Nucleus accumbens (tissue), 56 donors: Measurements from ENCODE around the gene PMVK.

ENCODE experiments used
- DNase-seq, 56 donors: peaks; one replicate each; lab custom pipeline; 2025; lab: John Stamatoyannopoulos, UW

Gene PMVK

DNA sequence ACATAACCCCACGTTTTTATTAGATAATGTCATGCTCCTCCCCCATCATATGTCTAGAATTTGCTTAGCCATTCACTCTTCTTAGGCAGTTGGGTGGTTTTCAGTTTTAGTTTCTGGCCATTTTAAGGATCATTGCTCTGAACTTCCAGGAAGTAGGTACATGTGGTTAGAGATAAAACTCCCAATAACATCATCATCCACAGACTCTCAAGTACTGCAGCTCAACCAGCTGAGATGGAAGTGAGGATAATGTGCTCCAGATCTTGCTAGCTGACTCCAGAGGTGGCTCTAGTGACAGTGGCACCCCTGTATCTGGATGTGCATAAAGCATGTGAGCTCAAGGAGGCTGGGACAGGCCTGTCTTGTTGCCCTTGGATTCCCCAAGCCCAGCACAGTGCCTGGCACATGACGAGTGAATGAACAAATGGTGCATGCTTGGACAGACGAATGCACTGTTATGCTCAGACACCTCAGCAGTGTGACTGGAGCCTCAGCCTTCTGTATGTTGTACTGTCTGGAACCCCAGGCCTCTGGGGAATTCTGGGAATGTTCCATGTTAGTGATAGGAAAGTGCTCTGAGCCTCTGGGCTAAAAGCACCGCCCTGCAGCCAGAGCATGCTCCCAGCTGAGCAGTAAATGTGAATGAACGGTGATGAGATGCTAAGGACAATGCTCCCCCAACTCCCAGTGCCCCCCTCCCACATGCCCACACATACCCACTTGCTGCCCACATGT lies 50.1 kb downstream of the PMVK start:
- no peak for DNase-seq

DNA sequence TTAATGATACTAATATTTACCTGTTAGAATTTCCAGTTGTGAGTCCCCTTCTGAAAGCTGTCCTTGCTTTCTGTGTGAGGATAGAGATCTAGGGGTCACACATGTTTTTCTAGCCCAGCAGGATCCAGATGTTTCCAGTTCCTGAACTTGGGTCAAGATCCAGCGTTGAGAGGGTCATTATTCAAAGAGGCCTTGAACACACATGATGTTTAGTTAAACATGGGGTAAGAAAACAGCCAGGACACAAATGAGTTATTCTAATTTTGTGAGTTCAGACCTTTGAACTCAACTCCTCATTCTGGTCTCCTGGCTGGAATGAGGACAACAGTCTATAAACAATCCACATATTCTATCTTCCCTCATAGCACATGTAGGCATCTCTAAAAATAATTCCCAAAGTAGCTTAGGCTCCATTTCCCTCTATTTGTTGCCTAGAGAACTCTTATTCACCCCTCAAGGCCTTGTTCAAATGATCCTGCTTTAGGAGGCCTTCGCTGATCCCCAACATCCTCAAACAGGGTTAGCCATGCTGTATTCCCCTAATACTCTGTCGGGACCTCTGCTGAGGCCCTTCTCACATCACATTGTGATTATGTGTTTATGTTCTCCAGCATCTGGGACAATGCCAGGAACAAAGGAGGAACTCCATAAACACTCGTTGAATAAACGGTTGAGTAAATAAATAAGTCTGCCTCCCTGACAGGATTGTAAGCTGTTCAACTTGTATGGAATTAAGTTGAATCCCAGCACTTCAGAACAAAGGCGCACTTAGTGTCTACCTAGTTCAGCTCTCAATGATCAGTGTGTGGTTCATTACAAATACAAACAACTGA lies 51.4 kb downstream of the PMVK start:
- DNase-seq, result no peak

DNA sequence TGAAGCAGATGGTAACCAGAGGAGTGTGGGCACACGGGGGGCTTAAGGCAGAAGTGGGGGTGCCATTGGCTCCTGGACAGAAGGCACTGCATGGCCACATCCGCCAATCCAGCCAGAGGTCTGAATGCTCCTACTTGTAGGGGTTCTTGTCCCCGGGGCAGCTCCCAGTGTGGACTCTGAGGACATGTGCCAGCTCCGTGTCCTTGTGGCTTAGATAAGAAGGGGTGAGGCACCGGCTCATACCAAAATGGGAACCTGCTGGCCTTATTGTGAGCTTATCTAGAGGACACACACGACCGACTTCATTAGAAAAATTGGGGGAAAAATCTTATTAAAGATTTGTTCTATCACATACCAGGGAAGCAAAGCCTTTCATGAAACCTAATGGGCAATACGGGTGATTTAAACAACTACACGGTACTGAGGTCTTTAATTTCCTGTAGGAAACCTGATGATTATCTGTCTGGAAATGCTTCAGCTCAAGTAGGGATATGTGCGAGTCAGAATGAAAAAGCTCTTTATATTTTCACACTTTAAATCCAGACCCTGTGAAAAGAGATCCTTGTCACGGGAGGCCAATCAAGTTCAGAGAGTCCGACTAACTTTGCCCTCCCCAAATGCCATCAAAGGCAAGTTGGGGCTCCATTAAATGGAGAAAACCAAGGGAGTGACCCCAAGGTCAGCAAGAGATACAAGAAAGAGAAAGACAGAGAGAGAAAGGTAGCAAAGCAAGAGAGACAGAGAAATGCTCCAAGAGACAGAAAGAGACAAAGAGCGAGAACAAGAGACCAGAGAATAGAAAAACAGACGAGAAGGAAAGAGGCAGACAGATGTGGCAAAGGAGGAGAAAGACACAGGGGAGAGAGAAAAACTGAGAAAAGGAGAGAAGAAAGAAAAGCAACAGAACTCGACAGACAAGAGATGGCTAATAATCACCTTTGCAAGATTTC lies 52.3 kb downstream of the PMVK start:
- no peak for DNase-seq

DNA sequence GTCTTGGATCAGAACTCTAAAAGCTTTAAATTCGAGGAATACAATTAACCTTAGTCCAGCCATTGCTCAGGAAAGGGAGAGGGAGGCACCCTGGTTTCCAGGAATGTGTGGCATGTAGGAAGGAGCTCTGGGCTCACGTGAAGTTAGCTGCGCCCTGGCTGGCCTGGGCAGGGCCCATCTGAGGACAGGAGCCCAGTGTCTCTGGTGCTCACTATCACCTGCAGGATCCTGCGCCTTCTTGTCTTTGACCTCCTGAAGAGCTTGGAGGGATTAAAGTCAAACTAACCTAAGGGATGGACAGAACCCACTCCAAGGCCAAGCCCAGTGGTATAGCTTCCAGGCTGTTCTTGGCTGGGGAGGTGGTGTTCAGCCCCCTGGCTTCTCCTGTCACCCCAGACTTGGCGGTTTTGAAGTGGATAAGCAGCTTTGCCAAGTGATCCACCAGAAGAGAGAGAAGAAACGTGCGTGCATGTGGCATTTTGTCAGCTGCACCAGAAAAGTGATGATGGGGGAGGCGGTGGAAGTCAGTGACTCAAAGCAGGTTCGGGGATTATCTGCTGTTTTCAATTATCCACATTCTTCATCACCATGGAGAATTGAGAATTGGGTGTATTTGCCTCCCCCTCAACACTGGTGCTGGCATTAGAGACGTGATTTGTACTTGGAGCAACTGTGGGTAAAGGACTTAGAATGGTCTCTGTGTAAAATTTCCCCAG lies 54.5 kb downstream of the PMVK start:
- DNase-seq, result peak in 11 of 56 donors; percentile 11 to 45 (median 36)

DNA sequence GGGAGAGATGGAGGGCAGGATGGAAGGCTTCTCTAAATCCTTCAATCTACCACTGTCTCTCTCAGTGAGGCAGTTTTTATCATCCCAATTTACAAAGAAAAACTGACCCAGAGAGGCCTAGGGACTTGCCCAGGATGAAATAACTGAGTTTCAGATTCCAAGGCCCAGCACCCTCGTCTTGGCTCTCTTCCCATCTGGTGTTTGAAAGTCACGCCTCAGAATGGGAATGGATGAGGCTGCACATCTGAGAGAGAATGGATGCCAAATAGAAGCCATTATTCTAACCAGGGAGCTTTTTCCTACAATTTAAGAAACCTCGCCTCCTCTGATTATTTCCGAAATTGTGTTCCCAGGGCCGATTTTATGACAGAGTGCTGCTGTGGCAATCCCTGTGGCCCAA lies 55.8 kb downstream of the PMVK start:
- DNase-seq, result no peak

DNA sequence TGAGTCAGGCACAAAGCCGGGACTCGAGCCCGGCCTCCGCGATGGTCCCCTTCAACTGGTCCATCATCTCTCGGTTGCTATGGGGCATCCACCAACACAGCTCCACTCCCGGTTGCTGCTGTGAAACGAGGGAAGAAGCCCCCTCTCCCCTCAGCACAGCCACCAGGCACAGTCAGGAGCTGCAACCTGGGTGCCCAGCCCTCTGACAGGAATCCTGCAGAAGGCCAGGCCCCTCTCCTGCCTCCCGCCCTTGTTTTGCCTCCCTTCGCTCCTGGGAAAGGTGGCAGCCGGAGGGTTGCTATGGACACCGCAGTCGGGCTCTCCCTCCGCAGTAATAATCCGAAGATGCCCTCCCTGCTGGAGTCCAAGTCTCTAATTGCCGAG lies 57.5 kb downstream of the PMVK start:
- DNase-seq, result no peak

DNA sequence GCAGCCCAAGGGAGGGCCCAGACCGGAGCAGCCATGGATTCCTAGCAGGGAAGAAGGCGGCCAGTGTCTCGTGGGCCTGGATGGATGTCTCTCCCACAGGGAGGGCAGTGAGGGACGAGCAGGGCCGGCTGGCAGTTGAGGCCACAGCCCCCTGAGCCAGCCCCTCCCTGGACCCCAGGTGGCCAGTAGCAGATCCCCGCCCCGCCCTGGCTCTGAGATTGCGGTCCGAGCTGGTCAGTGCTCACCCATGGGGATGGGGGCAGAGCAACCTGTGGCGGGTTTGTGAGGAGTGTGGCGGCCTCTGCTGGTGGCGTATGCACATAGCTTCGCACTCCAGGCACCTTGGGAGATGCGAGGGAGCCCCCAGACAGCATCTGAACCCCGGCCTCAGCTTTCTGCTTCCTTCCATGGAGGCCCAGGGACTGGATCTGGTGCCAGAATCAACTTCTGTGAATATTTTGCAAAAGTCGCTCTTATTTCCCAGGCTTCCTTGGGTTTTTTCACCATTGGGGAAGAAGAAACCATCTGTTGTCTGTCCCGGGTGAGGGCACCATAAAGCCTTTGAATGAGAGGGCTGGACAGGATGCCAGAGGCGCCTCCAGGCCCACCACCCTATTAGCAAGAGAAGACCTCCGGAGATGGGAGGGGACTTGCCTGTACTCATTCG lies 58.0 kb downstream of the PMVK start:
- peak in 53 of 56 donors; percentile 11 to 90 (median 68) for DNase-seq

DNA sequence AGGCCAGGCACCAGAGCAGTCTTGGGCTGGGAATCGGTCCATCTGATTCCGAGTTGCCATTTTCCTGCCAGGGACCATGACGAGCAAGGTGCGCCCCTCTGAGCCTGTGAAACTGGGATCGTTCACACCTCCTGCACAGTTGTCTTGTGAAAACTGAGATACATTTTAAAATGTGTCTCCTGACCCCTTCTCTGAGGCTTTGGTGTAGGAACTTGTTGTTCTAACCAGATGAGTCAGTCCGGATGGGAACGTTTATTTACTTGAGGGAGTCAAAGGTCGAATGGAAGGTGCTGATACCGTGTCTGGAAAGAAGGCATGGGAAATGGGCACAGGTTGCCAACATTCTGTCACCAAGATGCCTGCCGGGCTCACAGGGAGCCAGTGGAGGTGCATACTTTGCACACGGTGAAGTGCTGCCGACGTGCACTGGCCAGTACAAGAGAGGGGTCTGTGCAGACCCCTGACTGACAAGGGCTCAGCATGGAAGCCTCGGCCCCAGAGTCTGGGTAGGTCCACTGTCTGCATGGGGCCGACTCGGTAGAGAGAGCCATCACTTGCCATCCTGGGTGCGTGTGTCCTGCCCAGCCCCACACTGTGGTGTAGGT lies 59.0 kb downstream of the PMVK start:
- DNase-seq, result no peak

DNA sequence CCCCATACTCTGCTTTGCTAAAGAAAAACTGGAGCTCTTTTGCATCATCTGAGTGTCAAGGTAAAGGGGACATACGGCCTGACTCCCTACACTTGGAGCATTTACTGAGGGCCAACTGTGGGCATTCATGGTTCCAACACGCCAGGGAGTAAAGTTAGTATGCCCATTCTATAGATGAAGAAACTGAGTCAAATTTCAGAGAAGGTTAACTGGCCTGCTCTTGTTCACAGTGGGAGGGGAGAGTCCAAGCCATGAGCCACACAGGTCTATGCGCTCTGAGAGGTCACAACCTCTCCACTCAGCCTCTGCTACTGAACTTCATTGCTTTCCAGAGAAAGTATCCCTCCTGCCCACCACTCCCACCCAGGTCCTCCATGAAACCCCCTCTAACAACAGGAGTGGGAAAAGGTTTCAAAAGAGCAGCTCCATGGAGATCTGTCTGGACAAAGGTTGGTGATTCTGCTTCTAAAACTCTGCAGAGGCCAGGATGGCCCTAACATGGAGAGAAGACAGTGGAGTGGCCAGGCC lies 59.6 kb downstream of the PMVK start:
- no peak for DNase-seq
